Ovary (tissue), 9 donors: ENCODE data around the gene ANKRD6. TPM values are rescaled to one million over a fixed set of nuclear protein-coding genes. Genes with fewer than 3 reads are reported as not detected.

Source experiments
- DNase-seq, 5 donors: peaks; one replicate each; pipeline ENCODE4 v3.0.0-alpha.2; 2019 to 2020
- H3K27ac ChIP-seq, 2 donors: fragments of 200-600 bp; one replicate each; pipeline versions ENCODE4 v1.5.1 to v1.8.0; 2019 to 2022
- H3K27me3 ChIP-seq: fragments of 200-600 bp; one replicate; pipeline ENCODE4 v1.8.0; 2022
- H3K36me3 ChIP-seq: fragments of 200-600 bp; sonication (generic); one replicate; pipeline ENCODE4 v1.5.1; 2019
- H3K4me1 ChIP-seq: one replicate; pipeline ENCODE4 v1.8.1; 2013; ENCODE audit warnings: mild to moderate bottlenecking, moderate library complexity; ENCODE audit not compliant: insufficient read depth
- H3K4me3 ChIP-seq: fragments of 200-600 bp; sonication (generic); one replicate; pipeline ENCODE4 v1.5.1; 2017
- H3K9me3 ChIP-seq, 2 donors: fragments of 200-600 bp in 1 of 2; sonication (generic) in 1 of 2; one replicate each; pipeline versions ENCODE4 v1.5.1 to v1.8.1; 2013 to 2019; ENCODE audit warnings: mild to moderate bottlenecking in 1 of 2, moderate library complexity in 1 of 2
- EP300 ChIP-seq: sonication (generic); formaldehyde crosslinking; IDR thresholded peaks from one replicate; pipeline ENCODE4 v1.6.1; 2017; ENCODE audit warnings: antibody characterized with exemption
- POLR2A ChIP-seq: fragments of 450-650 bp; IDR thresholded peaks from one replicate; pipeline ENCODE4 v1.6.1; 2017; ENCODE audit warnings: antibody characterized with exemption, mild to moderate bottlenecking, moderate library complexity
- WGBS, 3 donors: extraction: QIAGEN DNeasy Blood & Tissue Kit in 1 of 3; methylation state at CpG; one replicate each; pipeline versions ENCODE4 v1.1.5 to v1.1.7; 2013 to 2017; 5-methylcytosine and 5-hydroxymethylcytosine counted together
- intact Hi-C, 4 donors: fragments of 100-400 bp; cut with DNase I; formaldehyde crosslinking; loops; one replicate each; pipeline versions ENCODE4 v1.11.0 to v1.15.1; 2022 to 2023
- polyA plus RNA-seq, 2 donors: library from polyadenylated mRNA; stranded (reverse); fragments of 200-250 nt in 1 of 2; fragments of 350-450 nt in 1 of 2; fragmentation: Illumina TruSeq in 1 of 2; extraction: RNeasy Lipid Tissue Mini Kit (QIAGEN cat#74804) in 1 of 2; gene quantifications; one replicate each; pipeline ENCODE4 v1.2.3, GENCODE V29; 2013 to 2014
- total RNA-seq, 7 donors: library from RNA; depleted of rRNA in 2 of 7; stranded (reverse); fragments of >200 nt in 2 of 7; fragmentation: NEBNext Ultra II Directional in 3 of 7; extraction: Animal tissue kit (Norgen Biotek cat#: 25700) in 3 of 7; gene quantifications; one replicate each; pipeline versions ENCODE4 v1.1.0 to v1.2.4, GENCODE V29; 2016 to 2023
- TF ChIP-seq, protein P1 (sequence below), 3 donors: fragments of 450-650 bp in 2 of 3; fragments of 200-600 bp in 1 of 3; IDR thresholded peaks; one replicate each; pipeline versions ENCODE4 v1.5.1 to v1.8.0; 2016 to 2022; ENCODE audit warnings: antibody characterized with exemption in 3 of 3, mild to moderate bottlenecking in 1 of 3
- donor health status: DM: no; HTN: no; CAD: no; lungs with moderate emphysema.
- donor health status: DM: no; HTN: no; CAD: no.
- donor health status: Bipolar disorder and iron deficiency.
- donor health status: DM: yes; HTN: yes; CAD: no.
- donor health status: DM: no; HTN: no; CAD: no.
- donor health status: DM: yes; HTN: yes; CAD: no.

The ANKRD6 gene
- total and polyA plus RNA-seq, 9 donors, result 14.7 to 50.1 (median 25.6) TPM

DNA sequence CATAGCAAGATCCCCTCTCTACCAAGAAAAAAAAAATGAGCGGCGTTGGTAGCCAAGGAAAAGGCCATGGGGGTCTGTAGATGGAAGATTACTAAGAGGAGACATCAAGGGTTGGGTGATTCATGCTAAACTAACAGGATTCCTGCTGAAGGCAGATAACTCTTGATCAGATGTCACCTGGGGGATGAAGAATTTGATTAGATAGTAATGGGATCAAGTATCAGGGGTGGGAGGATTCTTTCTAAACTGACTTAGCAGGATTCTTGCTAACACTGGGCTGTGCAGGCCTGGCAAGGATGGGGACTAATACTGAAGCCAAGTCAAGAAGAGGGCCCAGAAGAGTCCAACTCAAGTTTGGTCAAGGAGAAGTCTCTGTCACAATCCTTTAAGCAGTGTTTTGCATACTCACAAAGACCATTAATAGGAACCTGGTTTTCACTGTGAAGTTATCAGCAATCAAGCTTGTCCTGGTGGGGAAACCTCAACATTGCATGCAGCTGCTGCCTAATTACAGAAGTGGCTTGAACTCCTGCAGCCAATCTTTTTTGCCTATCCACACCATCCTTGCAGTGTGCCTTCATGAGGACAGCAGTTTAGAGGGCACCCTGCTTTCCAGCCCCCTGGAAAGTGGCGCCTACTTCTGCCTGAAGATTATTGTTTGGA is 61.3 kb downstream of the ANKRD6 start:
- Histone ChIP-seq H3K9me3 (no peaks in the 10 kb centered on the region), H3K4me3 (no peak overlapping the region), H3K27me3 (no peaks in the 10 kb centered on the region), H3K4me1 (no peaks in the 10 kb centered on the region), H3K36me3 (no peaks in the 10 kb centered on the region), H3K27ac (no peak overlapping the region)
- no peak for DNase-seq
- WGBS, 3 donors, result 95 to 99% (median 96%) methylated on average over 3 of the region's 3 CpGs
- intact Hi-C loops, result loop anchor here in 1 of 4 donors (5.0 kb wide), 1 partner anchor 1358 kb away; no protein-coding TSS in a partner anchor
- TF ChIP-seq POLR2A, result no peak
- TF ChIP-seq, protein P1, sequence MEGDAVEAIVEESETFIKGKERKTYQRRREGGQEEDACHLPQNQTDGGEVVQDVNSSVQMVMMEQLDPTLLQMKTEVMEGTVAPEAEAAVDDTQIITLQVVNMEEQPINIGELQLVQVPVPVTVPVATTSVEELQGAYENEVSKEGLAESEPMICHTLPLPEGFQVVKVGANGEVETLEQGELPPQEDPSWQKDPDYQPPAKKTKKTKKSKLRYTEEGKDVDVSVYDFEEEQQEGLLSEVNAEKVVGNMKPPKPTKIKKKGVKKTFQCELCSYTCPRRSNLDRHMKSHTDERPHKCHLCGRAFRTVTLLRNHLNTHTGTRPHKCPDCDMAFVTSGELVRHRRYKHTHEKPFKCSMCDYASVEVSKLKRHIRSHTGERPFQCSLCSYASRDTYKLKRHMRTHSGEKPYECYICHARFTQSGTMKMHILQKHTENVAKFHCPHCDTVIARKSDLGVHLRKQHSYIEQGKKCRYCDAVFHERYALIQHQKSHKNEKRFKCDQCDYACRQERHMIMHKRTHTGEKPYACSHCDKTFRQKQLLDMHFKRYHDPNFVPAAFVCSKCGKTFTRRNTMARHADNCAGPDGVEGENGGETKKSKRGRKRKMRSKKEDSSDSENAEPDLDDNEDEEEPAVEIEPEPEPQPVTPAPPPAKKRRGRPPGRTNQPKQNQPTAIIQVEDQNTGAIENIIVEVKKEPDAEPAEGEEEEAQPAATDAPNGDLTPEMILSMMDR (IDR thresholded peaks at IDR 0.05), result no peak
- no peak for TF ChIP-seq EP300

DNA sequence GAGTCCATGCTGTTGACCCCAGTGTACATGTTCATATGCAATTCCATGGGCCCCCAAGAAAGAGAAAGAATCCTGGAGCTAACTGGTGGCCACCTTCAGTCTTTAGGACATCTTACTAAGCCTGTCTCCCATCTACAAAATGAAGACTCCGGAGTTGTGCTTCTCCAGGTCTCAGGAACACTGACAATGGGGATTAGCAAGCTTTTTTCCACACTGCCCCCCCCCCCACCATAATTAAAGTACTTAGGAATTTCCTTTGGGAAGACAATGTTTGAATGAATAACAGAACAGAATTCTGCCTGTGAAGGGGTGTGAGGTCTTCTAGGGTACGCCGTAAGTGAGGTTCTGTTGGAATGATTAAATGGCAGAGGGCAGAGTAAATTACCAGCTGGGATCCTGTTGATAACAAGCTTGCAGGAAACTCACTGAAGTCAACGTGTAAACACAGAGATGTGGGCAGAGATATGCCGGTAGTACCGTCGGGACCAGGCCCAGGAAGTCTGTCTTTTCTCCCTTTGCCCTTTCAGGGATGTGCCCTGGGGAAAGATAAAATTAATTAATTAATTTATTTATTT is 63.1 kb downstream of the ANKRD6 start:
- Histone ChIP-seq H3K9me3 (no peaks in the 10 kb centered on the region), H3K36me3 (no peaks in the 10 kb centered on the region), H3K27ac (no peak overlapping the region), H3K4me3 (no peak overlapping the region), H3K27me3 (no peaks in the 10 kb centered on the region), H3K4me1 (no peaks in the 10 kb centered on the region)
- DNase-seq, result no peak
- intact Hi-C loops, result no loop called here
- 78 to 79% (median 79%) methylated on average over 7 of the region's 7 CpGs for WGBS, 3 donors
- TF ChIP-seq EP300, result no peak
- TF ChIP-seq POLR2A, result no peak
- TF ChIP-seq, protein P1 (IDR thresholded peaks at IDR 0.05), result no peak

DNA sequence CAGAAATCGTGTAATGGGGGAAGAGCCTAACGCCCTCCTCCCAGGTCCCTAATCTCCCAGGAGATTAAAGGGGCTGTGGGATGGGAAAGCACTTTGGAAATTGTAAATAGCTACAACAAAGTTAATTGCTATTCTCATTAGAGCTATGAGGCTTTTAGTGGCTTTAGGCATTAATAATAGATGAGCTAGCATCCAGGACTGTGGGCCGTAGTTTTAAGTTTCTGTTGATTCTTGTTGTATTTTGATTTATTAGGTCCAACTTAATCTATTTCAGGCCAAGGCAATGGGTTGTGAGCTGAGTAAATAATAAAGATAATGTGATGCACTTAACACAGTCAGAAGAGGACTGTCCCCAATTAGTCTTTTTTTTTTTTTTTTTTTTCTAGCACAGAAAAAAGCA is 67.7 kb downstream of the ANKRD6 start:
- intact Hi-C loops, result no loop called here
- Histone ChIP-seq H3K36me3 (no peaks in the 10 kb centered on the region), H3K27ac (no peak overlapping the region), H3K4me3 (no peak overlapping the region), H3K9me3 (no peaks in the 10 kb centered on the region), H3K4me1 (no peaks in the 10 kb centered on the region), H3K27me3 (no peaks in the 10 kb centered on the region)
- DNase-seq, result no peak
- TF ChIP-seq EP300 (no peak), POLR2A (no peak)
- TF ChIP-seq, protein P1 (IDR thresholded peaks at IDR 0.05), result no peak
- 53 to 61% (median 55%) methylated on average over 3 of the region's 3 CpGs for WGBS, 3 donors

DNA sequence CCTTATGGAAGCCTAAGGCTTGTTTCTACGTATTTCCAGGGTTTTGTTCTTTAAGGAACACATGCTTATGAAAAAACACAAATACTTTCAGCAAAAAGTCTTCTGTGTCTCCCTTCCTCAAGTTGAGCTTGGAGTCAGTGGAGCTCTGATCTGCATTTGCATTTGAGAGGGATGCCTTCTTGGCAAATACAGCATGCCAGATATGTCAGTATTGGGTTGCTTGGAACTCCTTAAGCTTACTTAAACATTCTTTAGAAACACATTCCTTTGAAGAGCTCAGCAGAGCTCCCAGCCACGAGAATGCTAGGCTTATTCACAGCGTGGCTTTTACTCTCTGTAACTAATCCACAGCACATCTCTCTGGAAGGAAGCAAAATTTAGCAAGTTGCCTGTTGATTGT is 68.3 kb downstream of the ANKRD6 start:
- H3K36me3 ChIP-seq, result no peaks in the 10 kb centered on the region
- no peak overlapping the region for H3K4me3 ChIP-seq
- 51 to 59% (median 59%) methylated on average over 3 of the region's 3 CpGs for WGBS, 3 donors
- H3K4me1 ChIP-seq, result no peaks in the 10 kb centered on the region
- no peaks in the 10 kb centered on the region for H3K27me3 ChIP-seq
- no peak for TF ChIP-seq POLR2A
- TF ChIP-seq, protein P1 (IDR thresholded peaks at IDR 0.05), result no peak
- TF ChIP-seq EP300, result no peak
- H3K9me3 ChIP-seq, result no peaks in the 10 kb centered on the region
- H3K27ac ChIP-seq, result no peak overlapping the region
- no peak for DNase-seq
- intact Hi-C loops, result no loop called here
